HG03060 (cell line): ENCODE data around the gene NKAIN2.
"Not testable (repeated sequence)": the region's sequence is repeated elsewhere in the genome, so short reads cannot be mapped to it uniquely, and the experiment has no call there.

Experiments
- ATAC-seq: cut with Tn5 transposase; IDR thresholded peaks from one replicate; pipeline ENCODE4 v1.9.1; 2021; ENCODE audit warnings: low read depth, moderate number of reproducible peaks; ENCODE audit not compliant: unreplicated experiment

NKAIN2 gene

DNA sequence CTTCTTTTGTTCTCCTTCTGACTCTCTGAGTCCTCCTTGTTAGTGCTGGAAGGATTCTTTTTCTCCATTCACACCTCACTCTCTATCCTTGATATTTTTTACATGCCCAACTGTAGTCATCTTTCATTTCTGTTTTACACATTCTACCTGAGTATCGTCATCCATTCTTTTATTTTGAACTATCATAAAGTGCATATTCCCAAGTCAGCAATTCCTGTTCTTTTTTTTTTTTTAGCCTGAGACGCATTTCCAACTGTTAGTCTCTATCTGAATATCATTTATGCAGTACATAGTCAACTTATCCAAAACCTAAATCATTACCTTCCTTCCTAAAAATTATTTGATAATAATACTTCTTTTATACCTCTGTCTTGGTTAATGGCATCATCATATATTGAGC is 207.5 kb downstream of the NKAIN2 start:
- ATAC-seq: no peak

DNA sequence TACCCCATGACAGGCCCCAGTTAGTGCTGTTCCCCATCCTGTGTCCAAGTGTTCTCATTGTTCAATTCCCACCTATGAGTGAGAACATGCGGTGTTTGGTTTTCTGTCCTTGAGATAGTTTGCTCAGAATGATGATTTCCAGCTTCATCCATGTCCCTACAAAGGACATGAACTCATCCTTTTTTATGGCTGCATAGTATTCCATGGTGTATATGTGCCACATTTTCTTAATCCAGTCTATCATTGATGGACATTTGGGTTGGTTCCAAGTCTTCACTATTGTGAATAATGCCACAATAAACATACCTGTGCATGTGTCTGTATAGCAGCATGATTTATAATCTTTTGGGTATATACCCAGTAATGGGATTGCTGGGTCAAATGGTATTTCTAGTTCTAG is 218.4 kb downstream of the NKAIN2 start:
- not testable (repeated sequence) for ATAC-seq

DNA sequence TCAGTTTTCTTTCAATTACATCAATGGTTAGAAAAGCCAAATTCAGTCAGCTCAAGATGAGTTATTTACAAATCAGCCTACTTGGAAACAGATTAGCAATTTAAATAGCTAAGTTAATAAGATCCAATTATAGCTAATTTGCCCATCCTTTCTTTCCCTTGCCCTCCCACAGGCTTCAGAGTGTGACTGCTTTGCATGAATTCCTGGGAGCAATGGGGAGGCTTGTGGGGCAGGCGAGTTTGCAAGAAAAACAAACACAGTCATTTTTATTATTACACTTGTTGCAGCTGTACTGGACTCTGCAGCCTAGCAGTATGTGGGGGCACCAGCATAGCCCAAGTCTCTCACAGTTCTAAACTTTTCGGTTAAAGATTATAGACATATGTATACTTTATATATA is 219.0 kb downstream of the NKAIN2 start:
- no peak for ATAC-seq

DNA sequence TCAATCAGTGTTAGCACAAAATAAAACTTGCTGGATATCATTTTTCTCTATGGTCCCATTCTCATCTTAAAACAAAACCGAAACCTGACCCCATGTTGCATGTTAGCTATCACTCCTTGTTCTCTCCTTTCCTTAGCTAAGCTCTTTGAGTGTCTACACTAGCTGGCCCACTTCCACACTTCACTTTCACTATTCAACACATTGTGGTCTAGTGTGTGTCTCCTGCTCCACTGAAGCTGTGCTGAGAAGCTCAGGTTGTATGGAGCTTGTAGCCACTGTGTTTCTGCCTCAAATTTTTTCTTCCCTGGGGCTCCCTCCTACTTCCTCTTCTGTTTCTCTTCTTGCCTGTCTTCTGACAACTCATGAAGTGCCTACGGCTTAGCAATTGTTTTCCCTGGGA is 223.0 kb downstream of the NKAIN2 start:
- no peak for ATAC-seq

DNA sequence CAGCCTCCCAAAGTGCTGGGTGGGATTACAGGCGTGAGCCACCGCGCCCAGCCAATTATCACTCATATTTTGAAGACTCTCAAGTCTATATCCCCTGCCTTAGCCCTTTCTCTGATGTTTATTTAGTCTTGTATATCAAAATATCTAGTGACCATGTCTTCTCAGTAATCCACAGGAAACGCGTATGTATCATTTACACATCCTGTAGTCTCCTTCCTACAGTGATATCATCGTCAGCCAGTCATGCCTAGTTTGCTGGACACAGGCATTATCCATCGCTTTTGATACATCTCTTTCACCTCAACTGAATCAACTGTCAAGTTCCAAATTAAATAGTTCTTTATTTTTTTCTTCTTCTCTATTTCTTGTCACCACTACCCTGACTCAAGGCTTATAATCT is 223.7 kb downstream of the NKAIN2 start:
- ATAC-seq: no peak

DNA sequence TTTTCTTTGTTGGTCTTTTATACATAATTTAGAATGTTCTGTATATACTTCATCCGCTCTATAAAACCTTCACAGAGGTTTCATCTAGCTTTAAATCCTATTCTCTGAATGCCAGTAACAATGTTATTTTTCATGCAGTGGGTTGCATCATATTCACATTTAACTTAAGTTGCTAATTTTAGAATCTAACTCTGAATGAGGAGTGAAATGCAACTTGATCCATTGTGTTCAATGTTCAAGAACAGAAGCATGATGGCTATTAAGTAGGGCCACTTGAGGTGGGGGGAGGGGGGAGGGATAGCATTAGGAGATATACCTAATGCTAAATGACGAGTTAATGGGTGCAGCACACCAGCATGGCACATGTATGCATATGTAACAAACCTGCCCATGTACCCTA is 224.5 kb downstream of the NKAIN2 start:
- ATAC-seq: no peak

DNA sequence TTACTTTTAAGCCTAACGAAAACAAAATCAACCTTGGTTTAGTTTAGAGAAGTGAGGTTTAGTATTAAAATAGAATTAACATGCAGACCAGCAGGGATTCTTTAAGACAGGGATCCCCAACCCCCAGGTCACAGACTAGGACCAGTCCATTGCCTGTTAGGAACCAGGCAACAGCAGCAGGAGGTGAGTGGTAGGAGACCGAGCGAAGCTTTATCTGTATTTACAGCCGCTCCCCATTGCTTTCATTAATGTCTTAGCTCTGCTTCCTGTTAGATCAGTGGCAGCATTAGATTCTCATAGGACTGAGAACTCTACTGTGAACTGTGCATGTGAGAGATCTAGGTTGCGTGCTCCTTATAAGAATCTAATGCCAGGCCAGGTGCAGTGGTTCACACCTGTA is 225.9 kb downstream of the NKAIN2 start:
- no peak for ATAC-seq

DNA sequence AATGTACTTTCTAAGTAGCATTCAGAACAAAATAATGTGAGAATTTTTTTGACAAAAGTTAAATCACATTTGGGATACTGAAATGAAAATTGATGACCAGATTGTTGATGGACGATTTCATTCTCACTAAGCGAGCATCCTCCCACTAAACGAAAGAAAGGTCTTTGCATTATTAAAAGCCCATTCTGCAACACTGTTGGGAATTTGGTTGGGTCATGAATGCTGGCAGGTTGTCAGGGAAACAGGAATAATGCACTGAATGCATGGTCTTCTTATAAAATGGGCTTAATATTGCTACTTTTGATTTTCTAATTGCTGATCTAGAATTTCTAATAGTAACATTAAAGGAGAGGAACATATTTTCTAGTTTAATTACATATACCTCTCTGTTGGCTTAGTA is 229.8 kb downstream of the NKAIN2 start:
- ATAC-seq: no peak

DNA sequence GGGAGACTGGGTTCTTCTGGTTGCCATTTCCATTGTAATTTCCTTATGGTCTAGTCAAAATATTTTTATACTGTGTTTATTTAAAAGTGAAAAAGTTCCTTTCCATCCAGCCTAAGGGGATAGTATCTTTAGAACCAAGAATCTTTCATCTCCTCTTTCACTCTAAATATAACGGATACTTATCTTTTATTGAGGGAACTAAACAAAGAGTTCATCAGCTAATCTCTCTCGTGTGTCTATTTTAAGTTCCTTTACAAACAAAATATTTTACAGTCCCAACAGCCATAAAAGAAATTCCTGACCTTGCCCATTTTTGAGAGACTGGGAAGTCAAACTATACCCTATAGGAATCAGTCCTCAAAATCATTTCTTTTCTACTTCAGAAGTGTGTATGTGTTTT is 232.7 kb downstream of the NKAIN2 start:
- ATAC-seq: no peak

DNA sequence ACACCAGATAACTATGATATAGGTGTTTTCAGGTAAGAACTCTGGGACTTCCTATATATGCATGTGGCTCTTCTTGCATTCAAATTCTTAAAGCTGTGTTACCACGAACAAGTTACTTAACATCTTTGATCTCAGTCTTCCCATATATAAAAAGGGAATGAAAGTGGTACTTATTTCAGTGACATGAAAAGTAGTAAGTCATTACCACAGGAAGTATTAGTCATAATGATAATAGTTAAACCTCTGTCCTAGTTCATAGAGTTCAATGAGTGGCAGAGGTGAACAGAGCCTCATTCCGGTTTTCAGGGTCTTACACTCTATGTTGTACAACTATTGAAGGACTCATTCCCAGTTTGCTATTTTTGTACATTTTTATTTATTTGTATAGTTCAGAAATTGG is 237.0 kb downstream of the NKAIN2 start:
- peak; percentile 92 for ATAC-seq

DNA sequence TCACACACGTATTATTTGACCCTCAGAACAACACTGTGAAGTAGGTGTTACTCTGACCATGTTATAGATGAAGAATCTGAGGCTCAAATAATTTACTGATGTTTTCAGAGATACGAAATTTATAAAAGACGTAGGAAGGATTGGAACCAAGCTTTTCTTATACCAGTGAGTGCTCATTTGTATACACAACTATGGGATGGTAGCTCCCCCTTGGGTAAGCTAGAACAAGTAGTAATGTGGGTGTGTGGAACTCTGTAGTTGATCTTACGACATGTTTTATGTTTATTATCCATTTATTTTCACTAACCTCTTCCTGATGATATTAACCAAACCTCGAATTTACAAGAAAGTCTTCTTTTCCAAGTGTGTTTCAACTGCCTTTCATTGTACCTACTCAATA is 248.5 kb downstream of the NKAIN2 start:
- ATAC-seq: no peak

DNA sequence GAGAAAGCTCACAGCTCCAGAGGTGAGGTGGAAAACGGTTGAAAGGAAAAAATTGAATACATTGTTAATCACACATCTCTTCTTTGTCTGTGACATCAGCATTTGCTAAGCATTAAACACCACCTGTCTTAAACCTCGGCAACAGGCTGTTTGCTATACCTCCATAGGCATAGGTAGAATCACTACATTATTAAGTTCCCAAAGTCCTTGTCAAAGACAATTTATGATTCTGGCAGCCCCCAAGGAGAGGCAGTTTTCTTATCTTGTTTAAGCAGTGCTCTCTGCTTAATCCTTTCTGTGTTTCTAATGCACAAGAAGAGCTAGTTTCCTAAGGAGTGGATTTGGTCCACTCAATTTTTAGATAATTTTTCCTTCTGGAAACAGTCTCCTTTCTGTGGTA is 249.7 kb downstream of the NKAIN2 start:
- no peak for ATAC-seq

DNA sequence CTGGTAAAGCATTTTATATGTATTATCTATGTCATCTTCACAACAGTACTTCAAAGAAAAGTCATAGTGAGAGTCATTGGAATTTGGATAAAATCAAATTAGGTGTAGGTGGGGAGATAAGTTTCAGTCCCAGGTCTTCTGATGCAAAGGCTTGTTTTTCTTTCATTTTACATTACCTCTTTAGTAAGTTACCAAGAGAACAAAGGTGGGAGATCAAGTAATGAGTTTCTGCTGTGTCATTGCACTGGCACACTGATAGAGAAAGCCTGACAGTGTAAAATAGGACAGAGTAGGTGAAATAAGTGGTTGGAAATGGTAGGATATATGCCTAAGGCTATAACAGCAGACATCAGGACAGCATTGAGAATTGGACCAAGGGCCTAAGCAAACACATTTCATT is 250.4 kb downstream of the NKAIN2 start:
- no peak for ATAC-seq

DNA sequence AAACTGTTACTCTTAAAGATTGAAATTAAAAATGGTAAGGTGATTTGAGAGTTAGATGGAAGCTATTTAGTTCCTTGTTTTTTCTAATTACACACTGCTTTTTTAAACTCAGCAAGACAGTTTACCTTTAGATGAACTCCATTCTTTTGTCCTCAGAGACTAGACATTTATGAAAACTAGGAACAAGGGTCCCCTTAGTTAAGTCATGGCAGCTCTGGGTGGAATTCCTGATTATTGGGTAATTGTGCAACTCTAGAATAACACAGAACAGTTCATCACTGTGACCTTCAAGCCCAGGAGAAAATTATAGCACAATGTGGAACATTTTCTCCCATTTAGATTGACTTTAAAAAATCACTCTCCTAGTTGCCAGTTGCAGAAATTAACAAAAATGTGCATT is 251.7 kb downstream of the NKAIN2 start:
- no peak for ATAC-seq

DNA sequence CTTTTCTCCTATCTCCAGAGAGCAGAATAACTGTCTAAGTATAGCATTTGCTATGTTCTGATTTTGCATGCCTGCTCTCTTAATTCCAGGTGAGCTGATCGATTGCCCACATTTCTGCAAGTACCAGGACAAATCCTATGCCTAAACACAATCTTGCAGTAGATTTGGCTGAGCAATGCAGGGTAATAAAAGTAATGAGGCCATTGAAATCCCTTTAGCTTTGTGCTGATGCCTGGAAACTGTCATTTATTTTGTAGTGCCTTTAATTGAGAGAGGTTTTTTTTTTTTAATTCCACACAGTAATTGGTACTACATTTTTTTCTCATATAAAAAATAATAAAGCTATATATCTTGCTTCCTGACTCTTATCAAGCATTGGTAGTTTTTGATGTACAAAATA is 252.3 kb downstream of the NKAIN2 start:
- ATAC-seq: no peak

DNA sequence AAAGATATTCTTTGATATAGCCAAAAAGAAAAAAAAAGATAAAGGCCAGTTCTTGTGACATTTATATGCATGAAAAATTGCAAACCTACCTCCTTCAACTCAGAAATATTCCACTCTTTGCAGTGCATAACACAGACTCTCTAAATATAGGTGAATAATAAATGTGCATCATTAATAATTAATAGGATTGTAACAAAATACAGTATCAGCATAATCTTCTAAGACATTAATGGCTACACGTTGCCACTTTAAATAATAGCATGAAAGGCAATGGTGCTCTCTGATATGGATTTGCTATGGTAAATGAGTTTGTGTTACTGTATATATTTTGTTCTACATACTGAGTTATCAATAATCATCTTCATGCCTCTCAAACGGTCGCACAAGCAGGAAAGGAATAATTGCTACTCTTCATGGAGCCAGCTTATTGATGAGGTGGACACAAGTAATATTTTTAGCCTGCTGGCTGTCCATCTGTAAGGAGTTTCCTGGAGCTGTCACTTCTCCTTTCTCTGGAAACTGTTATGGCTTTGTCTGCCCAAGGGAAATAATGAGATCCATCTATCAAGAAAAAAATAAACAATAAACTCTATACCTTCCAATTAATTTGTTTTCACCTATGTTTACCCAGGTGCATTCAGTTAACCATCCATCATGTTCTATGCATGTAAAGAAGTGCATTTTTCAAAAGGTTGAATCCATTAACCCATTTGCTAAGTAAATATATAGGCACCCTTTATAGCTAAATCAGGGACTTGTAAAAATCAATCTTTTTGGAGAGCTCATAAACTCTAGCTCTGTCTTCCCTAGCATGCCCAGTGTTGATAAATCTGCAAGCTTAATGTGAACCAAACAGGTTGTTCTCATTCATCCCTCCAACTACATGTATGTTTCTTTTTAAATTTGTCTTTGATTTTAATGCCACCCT is 253.0 kb downstream of the NKAIN2 start:
- no peak for ATAC-seq

DNA sequence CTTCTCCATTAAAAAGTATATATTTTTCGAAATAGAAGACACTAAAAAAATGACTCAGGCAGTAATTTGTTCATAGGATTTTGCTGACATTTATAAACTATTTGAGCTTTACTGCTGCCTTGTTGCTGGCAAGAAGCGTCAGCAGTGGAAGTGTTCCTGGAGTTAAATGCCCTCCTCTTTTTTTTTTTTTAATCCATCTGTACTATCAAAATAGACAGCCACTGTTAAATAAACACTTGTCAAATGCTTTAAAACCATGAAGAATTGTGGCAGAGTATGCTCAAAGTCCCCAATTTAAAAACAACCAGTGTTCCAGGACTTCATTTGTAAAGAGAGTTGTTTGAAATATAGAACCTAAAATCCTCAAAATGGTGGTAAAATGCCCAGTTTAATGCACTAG is 253.8 kb downstream of the NKAIN2 start:
- no peak for ATAC-seq

DNA sequence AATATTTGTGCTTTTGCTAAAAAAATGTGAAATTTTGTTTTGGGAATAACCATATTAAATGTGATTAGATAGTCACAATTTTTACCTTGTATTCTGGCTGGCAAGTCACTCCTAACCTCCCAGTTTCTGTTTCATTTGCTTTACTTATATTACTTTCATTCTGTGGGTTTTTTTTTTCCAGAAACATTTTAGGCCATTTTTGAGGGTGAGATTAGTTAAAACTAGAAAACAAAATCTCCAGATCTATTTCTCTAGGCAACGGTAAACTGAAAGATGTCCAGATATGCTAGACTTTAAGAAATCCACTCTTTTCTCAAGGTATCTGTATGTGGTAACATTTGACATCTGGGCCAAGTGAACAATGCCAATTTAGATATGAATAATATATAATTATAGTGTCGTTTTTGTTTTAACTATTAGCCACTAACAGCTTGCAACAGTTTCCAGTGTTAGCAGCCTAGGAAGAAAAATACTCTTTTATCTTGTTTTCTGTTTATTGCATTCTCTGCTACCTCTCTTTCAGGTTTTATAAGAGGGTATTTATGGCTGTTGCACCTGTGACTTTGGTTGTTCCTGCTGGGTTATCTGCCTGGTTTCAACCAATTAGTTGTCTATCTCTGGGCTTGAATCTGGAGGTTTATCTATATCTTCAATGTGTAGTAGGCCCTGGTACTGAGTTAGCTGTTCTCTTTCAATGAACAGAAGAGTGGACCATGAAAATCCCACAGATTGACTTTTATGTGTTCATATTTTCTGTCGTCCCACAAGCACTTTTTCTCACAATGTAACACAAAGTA is 260.9 kb downstream of the NKAIN2 start:
- no peak for ATAC-seq

DNA sequence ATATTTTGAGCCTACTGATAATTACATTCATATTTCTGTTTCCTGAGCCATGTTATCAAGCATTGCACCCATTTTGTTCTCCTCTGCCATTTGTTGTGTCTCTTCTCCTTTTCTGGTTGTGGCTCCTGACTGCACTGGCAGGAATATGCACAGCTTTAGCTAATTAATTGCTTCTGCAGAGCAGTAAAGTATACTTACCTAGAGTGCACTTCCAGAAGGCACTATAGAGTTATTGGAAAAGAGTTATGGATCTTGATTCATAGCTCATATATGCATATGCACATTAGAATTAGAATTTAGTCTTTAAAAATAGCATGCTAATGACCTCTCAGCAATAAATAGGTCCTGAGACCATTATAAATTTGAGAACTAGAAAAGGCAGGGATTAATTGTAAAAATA is 262.6 kb downstream of the NKAIN2 start:
- ATAC-seq: no peak

DNA sequence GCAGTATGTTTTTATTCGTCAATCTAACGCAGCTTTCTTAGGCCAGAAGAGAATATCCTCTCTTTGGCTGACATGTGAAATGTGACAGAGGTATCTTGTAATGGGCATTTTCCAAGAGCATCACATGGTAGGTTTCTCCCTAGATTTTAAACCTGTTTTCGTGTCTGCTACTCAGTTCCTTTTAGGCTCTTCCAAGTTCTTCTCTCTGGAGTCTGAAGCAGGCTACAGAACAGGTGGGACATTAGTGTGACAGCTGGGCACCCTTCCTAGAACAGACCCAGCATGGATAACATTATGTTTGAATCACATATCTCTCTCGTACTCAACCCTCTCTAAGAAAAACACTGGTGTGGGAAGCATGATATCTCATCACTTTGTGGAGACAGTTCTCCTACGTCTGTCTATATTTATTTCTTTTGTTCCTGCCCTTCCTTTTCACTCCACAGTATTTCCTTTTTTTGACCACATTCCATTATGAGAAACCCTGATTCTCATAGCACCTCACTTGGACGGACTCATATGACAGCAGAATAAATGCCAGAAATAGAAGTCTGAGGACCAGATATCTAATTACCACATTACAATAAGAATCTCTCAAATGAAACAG is 263.4 kb downstream of the NKAIN2 start:
- no peak for ATAC-seq

DNA sequence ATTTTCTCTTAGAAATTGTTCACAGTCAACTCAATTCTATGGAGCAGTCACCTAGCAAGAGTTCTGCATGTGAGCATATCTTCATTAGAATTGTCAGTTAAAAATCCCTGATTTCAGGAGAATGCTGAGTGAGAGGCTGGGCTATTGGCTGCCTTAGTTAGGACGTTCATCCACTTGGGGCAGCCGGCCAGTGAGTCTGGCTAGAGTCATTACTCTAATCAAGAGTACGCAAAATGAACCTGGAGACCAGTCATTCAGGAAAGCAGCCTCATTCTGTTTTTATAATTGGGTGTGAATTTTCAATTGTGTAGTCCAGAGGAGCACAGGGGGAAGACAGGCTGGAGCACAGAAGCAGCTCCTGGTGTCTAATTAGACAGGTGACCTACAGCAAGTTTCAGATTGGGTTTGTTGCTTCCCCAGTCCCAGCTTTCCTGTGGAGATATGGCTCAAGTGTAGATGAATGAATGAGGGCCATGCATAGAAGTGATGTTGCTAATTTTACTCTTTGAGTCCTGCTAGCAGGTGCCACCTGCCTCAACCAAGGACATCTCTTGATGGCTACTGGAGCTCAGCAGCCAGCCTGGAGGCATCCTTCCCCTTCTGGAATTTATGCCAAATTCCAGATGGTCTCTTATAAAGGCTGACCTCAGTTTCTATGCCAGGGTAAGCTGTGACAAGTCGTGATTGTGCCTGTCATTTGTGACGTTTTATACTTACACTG is 265.7 kb downstream of the NKAIN2 start:
- ATAC-seq: no peak
